Effector memory CD8-positive, alpha-beta T cell (primary cell): ENCODE results near the gene RNGTT.

Experiments used
- ATAC-seq: fragments of 150-1000 bp; cut with Tn5 transposase; replicated peaks from 2 replicates; pipeline ENCODE4 v1.10.0; 2021; ENCODE audit warnings: mild to moderate bottlenecking, moderate library complexity
- DNase-seq, 3 experiments: peaks; one replicate each; pipeline ENCODE4 v3.0.0; 2021
- H3K27ac Mint-ChIP-seq, 2 donors: one replicate each; pipeline ENCODE4 v1.8.0; 2022; ENCODE audit warnings: mild to moderate bottlenecking in 2 of 2, mixed read lengths in 2 of 2, moderate library complexity in 2 of 2
- H3K27me3 Mint-ChIP-seq, 2 donors: one replicate each; pipeline ENCODE4 v1.8.0; 2022; ENCODE audit warnings: mixed read lengths in 2 of 2
- H3K36me3 Mint-ChIP-seq: one replicate; pipeline ENCODE4 v1.8.0; 2022; ENCODE audit warnings: mild to moderate bottlenecking, moderate library complexity, mixed read lengths; ENCODE audit not compliant: insufficient read depth
- H3K4me1 Mint-ChIP-seq, 2 donors: one replicate each; pipeline ENCODE4 v1.8.0; 2022; ENCODE audit warnings: low read depth in 2 of 2, mixed read lengths in 2 of 2
- H3K4me3 Mint-ChIP-seq, 2 donors: one replicate each; pipeline ENCODE4 v1.8.0; 2022; ENCODE audit warnings: mild to moderate bottlenecking in 2 of 2, mixed read lengths in 2 of 2, moderate library complexity in 2 of 2
- H3K9me3 Mint-ChIP-seq, 2 donors: one replicate each; pipeline ENCODE4 v1.8.0; 2022; ENCODE audit warnings: mixed read lengths in 2 of 2

RNGTT gene

GRCh38 chr6:88670369-88670768 is 293.0 kb downstream of the RNGTT start:
- no peaks in the 10 kb centered on the region for H3K27me3 Mint-ChIP-seq
- DNase-seq (no peak), ATAC-seq (no peak)
- H3K27ac Mint-ChIP-seq: no peak overlapping the region
- H3K4me1 Mint-ChIP-seq: no peaks in the 10 kb centered on the region
- H3K4me3 Mint-ChIP-seq: no peak overlapping the region
- H3K36me3 Mint-ChIP-seq: peaks cover 6% of the 10 kb centered on the region
- H3K9me3 Mint-ChIP-seq: peaks cover 0 to 6% of the 10 kb centered on the region in 2 donors

DNA sequence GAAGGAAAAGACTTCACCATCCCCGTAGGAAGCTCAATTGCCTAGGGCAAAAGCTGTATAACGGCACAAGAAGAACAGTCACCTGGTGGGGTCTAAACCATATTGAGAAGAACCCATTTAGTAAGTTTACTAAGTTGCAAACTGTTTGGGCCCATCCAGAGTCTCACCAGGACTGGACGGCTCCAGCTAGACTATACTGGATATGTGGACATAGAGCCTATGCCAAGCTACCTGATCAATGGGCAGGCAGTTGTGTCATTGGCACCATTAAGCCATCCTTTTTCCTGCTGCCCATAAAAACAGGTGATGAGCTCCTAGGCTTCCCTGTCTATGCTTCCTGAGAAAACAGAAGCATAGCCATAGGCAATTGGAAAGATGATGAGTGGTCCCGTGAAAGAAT is 293.9 kb downstream of the RNGTT start:
- DNase-seq: no peak
- no peaks in the 10 kb centered on the region for H3K4me1 Mint-ChIP-seq
- H3K36me3 Mint-ChIP-seq: peaks cover 5% of the 10 kb centered on the region

DNA sequence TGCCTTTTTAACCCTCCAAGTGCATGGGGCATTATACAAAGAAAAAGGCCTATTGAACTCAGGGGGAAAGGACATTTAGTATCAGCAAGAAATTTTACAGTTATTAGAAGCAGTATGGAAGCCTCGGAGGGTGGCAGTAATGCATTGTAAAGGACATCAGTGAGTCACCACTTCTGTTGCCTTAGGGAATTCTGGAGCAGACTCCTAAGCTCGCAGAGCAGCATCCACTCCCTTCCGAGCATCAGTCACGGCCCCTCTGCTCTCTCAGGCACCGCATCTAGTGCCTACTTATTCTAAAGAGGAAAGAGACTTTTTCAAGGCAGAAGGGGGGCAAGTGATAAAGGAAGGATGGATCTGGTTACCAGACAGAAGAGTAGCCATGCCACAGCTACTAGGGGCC is 296.5 kb downstream of the RNGTT start:
- Mint-ChIP-seq H3K27ac (no peak overlapping the region), H3K27me3 (no peaks in the 10 kb centered on the region), H3K9me3 (peaks cover 0 to 4% of the 10 kb centered on the region in 2 donors), H3K36me3 (no peaks in the 10 kb centered on the region), H3K4me1 (peaks cover 4 to 5% of the 10 kb centered on the region in 2 donors), H3K4me3 (no peak overlapping the region)
- DNase-seq (no peak), ATAC-seq (no peak)

More for the DNA sequence above, 293.9 kb downstream of the RNGTT start:
- Mint-ChIP-seq H3K9me3 (peaks cover 0 to 6% of the 10 kb centered on the region in 2 donors), H3K27me3 (no peaks in the 10 kb centered on the region), H3K4me3 (no peak overlapping the region), H3K27ac (no peak overlapping the region)
- no peak for ATAC-seq

DNA sequence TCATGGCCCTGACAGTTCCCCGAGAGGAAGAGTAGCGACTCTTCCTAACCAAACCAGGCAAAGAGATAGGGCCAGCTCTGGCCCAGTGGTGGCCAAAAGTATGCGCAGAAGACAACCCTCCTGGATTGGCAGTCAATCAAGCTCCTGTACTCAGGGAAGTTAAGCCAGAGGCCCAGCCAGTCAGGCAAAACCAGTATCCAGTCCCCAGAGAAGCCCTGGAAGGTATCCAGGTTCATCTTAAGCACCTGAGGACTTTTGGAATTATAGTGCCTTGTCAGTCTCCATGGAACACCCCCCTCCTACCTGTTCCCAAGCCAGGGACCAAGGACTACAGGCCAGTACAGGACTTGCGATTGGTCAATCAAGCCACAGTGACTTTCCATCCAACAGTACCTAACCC is 298.3 kb downstream of the RNGTT start:
- no peak overlapping the region for H3K4me3 Mint-ChIP-seq
- no peaks in the 10 kb centered on the region for H3K27me3 Mint-ChIP-seq
- DNase-seq (no peak), ATAC-seq (no peak)
- H3K9me3 Mint-ChIP-seq: peaks cover 5 to 8% of the 10 kb centered on the region in 2 donors
- no peaks in the 10 kb centered on the region for H3K36me3 Mint-ChIP-seq
- H3K4me1 Mint-ChIP-seq: peaks cover 4 to 5% of the 10 kb centered on the region in 2 donors
- H3K27ac Mint-ChIP-seq: no peak overlapping the region

DNA sequence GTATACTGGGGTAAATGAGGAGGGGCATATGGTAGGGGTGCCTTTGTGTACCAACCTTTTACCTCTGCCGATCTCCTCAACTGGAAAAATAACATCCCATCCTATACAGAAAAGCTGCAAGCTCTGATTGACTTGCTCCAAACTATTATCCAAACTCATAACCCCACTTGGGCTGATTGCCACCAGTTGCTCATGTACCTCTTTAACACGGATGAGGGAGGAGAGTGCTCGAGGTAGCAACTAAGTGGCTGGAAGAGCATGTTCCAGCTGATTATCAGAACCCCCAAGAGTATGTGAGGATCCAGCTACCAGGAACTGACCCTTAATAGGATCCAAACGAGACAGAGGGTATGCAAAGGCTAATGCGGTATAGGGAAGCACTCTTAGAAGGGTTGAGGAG is 299.6 kb downstream of the RNGTT start:
- H3K4me1 Mint-ChIP-seq: peaks cover 4 to 5% of the 10 kb centered on the region in 2 donors
- no peak overlapping the region for H3K4me3 Mint-ChIP-seq
- peaks cover 5 to 16% of the 10 kb centered on the region in 2 donors for H3K9me3 Mint-ChIP-seq
- DNase-seq: no peak
- H3K27ac Mint-ChIP-seq: no peak overlapping the region
- ATAC-seq: no peak
- H3K27me3 Mint-ChIP-seq: no peaks in the 10 kb centered on the region
- H3K36me3 Mint-ChIP-seq: no peaks in the 10 kb centered on the region

- peaks cover 5 to 17% of the 10 kb centered on the region in 2 donors for H3K9me3 Mint-ChIP-seq
- H3K4me3 Mint-ChIP-seq: no peak overlapping the region
- H3K36me3 Mint-ChIP-seq: no peaks in the 10 kb centered on the region
- ATAC-seq: no peak
- H3K27ac Mint-ChIP-seq: peak overlapping the region in 1 of 2 donors; percentile 19
- no peaks in the 10 kb centered on the region for H3K27me3 Mint-ChIP-seq
- no peak for DNase-seq
- peaks cover 4 to 5% of the 10 kb centered on the region in 2 donors for H3K4me1 Mint-ChIP-seq
Observed at GRCh38 chr6:88662653-88663174, 300.7 kb downstream of the RNGTT start.

- Mint-ChIP-seq H3K4me1 (peaks cover 5 to 7% of the 10 kb centered on the region in 2 donors), H3K9me3 (peaks cover 5 to 21% of the 10 kb centered on the region in 2 donors), H3K27ac (no peak overlapping the region), H3K27me3 (no peaks in the 10 kb centered on the region), H3K4me3 (no peak overlapping the region), H3K36me3 (no peaks in the 10 kb centered on the region)
- DNase-seq (no peak), ATAC-seq (no peak)
Observed at GRCh38 chr6:88662163-88662580, 301.2 kb downstream of the RNGTT start.

DNA sequence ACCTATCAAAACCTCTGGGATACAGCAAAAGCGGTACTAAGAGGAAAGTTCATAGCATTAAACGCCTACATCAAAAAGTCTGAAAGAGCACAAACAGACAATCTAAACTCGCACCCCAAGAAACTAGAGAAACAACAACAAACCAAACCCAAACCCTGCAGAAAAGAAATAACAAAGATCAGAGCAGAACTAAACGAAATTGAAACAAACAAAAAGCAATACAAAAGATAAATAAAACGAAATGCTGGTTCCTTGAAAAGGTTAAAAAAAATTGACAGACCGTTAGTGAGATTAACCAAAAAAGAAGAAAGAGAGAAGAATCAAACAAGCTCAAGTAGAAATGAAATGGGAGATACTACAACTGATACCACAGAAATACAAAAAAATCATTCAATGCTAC is 302.3 kb downstream of the RNGTT start:
- Mint-ChIP-seq H3K9me3 (peaks cover 5 to 24% of the 10 kb centered on the region in 2 donors), H3K4me1 (peaks cover 8% of the 10 kb centered on the region in 2 donors), H3K4me3 (no peak overlapping the region), H3K36me3 (no peaks in the 10 kb centered on the region), H3K27me3 (no peaks in the 10 kb centered on the region), H3K27ac (no peak overlapping the region)
- DNase-seq: no peak
- no peak for ATAC-seq

GRCh38 chr6:88655586-88655985 is 307.8 kb downstream of the RNGTT start:
- ATAC-seq (no peak), DNase-seq (no peak)
- H3K9me3 Mint-ChIP-seq: peaks cover 2 to 16% of the 10 kb centered on the region in 2 donors
- H3K27ac Mint-ChIP-seq: no peak overlapping the region
- no peaks in the 10 kb centered on the region for H3K27me3 Mint-ChIP-seq
- H3K4me1 Mint-ChIP-seq: peaks cover 2 to 9% of the 10 kb centered on the region in 2 donors
- H3K36me3 Mint-ChIP-seq: no peaks in the 10 kb centered on the region
- no peak overlapping the region for H3K4me3 Mint-ChIP-seq

DNA sequence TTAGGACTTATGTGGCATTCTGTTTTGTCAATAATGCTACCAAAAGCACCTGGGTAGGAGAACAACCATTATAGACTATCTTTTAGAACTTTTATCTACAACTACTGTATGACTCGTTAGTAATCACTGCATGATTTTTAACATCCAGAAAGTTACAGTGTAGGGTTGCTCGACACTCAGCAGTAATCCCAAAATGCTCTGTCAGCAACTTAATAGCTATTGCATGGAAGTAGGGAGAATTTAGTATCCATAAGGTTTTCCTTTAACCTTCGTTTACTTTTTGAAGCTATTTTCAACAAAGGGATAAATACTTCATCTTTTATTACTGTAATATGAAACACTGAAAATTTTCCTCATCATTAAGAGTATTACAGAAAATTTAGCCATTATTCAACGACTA is 309.5 kb downstream of the RNGTT start:
- no peaks in the 10 kb centered on the region for H3K36me3 Mint-ChIP-seq
- ATAC-seq: no peak
- H3K9me3 Mint-ChIP-seq: peaks cover 0 to 9% of the 10 kb centered on the region in 2 donors
- DNase-seq: no peak
- peaks cover 2 to 12% of the 10 kb centered on the region in 2 donors for H3K4me1 Mint-ChIP-seq
- no peak overlapping the region for H3K27ac Mint-ChIP-seq
- H3K27me3 Mint-ChIP-seq: no peaks in the 10 kb centered on the region
- no peak overlapping the region for H3K4me3 Mint-ChIP-seq

DNA sequence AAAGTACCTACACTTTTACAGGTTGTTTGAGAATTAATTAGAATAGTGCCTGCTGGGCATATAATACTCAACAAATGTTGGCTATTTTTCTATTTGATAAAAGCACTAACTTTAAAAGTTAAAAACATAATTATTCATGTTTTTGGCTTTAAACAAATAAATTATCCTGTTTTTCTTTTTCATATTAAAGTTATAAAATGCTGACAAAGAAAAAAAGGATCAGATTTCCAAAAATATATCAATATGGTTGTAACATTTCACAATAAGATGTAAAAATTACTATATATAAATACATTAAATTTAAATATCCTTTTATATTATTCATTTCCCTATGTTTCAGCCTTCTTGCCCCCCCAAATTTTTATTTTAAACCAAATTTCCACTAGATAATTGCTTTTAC is 312.0 kb downstream of the RNGTT start:
- H3K9me3 Mint-ChIP-seq: no peaks in the 10 kb centered on the region
- DNase-seq: no peak
- no peak overlapping the region for H3K27ac Mint-ChIP-seq
- no peaks in the 10 kb centered on the region for H3K27me3 Mint-ChIP-seq
- peaks cover 0 to 9% of the 10 kb centered on the region in 2 donors for H3K4me1 Mint-ChIP-seq
- no peak overlapping the region for H3K4me3 Mint-ChIP-seq
- ATAC-seq: no peak
- no peaks in the 10 kb centered on the region for H3K36me3 Mint-ChIP-seq

- Mint-ChIP-seq H3K4me1 (peaks cover 0 to 9% of the 10 kb centered on the region in 2 donors), H3K36me3 (no peaks in the 10 kb centered on the region), H3K27ac (no peak overlapping the region), H3K9me3 (no peaks in the 10 kb centered on the region), H3K4me3 (no peak overlapping the region), H3K27me3 (no peaks in the 10 kb centered on the region)
- no peak for DNase-seq
- ATAC-seq: no peak
Observed at GRCh38 chr6:88650979-88651378, 312.4 kb downstream of the RNGTT start.

DNA sequence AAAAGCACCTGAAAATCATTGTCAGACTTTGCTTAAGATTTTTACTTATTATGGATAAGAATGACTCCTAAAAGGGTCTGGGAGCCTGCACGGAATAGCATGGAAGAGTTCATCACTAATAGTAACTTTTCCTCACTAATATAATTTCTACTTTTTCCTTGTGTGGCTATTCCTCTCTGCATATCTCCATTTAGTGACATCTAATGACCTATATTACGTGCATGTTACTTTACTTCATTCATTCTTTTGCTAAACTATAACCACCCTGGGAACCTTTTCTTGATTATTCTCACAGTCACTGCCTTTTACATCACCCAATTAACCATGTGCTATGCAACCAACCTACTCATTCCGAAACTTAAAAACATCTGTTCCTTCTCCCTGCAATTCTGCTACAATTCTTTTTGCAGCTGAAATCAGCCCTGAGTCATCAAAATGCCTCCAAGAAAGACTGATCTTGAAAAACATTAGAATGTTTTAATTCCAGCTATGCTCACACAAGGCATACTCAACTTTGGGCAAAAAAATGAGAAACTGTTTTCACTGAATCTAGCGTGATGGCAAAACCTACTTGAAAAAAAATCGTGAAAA is 313.3 kb downstream of the RNGTT start:
- no peak for ATAC-seq
- no peaks in the 10 kb centered on the region for H3K27me3 Mint-ChIP-seq

DNA sequence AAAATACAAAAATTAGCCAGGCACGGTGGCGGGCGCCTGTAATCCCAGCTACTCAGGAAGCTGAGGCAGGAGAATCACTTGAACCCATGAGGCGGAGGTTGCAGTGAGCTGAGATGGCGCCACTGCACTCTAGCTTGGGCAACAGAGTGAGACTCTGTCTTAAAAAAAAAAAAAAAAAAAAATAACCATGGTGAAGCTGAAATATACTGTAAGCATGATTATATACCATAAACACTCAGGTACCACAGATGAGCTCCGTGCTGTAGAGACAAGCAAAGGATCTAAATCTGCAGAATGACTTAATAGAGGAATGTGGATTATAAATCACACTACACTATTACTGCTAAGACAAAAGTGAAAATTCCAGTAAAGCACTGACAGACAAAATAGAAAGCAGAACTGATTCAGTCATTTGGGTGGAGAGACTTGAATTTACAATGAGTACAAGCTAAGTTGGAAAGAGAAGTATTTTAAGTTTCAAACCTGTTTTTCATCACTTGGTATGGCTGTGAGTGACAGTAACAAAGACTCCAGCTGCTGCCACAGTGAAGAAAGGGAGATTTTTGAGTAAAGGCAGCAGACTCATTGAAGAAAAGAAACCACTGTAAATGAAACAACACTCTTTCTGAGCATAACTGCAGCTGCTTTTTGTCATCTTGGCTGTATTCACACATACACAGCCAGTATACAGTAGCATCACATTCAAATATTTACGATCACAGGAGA is 322.1 kb downstream of the RNGTT start:
- no peaks in the 10 kb centered on the region for H3K9me3 Mint-ChIP-seq
- H3K27ac Mint-ChIP-seq: peak overlapping the region; percentile 17 to 63
- H3K27me3 Mint-ChIP-seq: no peaks in the 10 kb centered on the region
- ATAC-seq (no peak), DNase-seq (no peak)
- peaks cover 4% of the 10 kb centered on the region for H3K36me3 Mint-ChIP-seq
- peaks cover 5 to 20% of the 10 kb centered on the region in 2 donors for H3K4me1 Mint-ChIP-seq
- no peak overlapping the region for H3K4me3 Mint-ChIP-seq

More for the DNA sequence above, 313.3 kb downstream of the RNGTT start:
- Mint-ChIP-seq H3K4me3 (no peak overlapping the region), H3K36me3 (no peaks in the 10 kb centered on the region), H3K27ac (no peak overlapping the region), H3K4me1 (peaks cover 0 to 9% of the 10 kb centered on the region in 2 donors), H3K9me3 (no peaks in the 10 kb centered on the region)
- DNase-seq: no peak
